GM12878 (cell line): ENCODE results near the gene SPSB2.

Experiments
- ASH2L ChIP-seq: fragments of 300-600, 200-600 bp; sonication (generic); IDR thresholded peaks from 2 replicates; pipeline ENCODE4 v1.6.1; 2017; ENCODE audit warnings: low read depth, mild to moderate bottlenecking, borderline replicate concordance
- SRF ChIP-seq, 2 experiments: IDR thresholded peaks; 2 replicates each; pipeline ENCODE4 v1.6.1; 2011; ENCODE audit warnings: low read depth in 2 of 2, low read length in 2 of 2, mild to moderate bottlenecking in 1 of 2, moderate library complexity in 1 of 2

DNA sequence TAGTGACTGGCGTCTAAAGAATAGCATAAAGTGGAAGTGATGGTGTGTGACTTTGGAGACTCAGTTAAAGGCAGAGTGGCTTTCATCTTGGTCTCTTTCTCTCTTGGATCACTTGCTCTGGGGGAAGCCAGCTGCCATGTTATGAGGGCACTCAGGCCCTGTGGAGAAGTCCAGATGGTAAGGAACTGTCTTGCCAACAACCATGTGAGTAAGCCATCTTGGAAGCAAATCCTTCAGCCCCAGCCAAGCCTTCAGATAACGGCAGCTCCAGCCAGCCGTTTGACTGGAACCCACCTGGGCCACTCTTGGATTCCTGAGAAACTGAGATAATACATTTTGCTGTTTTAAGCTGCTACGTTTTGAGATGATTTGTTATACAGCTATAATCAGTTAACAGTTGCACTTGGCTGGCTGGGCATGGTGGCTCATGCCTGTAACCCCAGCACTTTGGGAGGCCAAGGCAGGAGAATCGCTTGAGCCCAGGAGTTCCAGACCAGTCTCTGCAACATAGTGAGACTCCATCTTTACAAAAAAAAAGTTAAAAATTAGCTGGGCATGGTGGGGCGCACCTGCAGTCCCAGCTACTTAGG, 23.8 kb upstream of the SPSB2 start:
- TF ChIP-seq ASH2L (no peak), SRF (IDR thresholded peaks at IDR 0.05; ENCODE audit: low read depth in 2 of 2, low read length in 2 of 2) (no peak)
